Measurements from ENCODE around the gene ATP8A2.

Gene ATP8A2

DNA sequence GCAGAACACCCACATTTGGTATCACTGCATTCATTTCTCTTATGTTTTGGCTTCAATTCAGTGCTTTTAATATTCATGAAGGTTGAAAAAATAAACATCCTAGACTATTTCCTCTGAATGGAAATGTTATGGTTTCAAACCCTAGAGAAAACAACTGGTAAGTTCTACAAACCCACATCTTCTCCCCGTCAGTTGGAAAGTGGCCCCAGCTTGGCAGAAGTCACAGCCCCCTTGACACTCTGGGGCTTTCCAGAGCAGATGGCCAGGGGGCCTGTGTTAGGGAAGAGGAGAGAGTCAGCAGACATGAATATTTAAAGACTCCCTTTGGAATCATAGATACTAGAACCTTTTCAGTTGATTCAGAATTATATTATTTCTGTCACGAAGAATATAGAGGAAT, 556.2 kb downstream of the ATP8A2 start:
- TF ChIP-seq, protein P1, sequence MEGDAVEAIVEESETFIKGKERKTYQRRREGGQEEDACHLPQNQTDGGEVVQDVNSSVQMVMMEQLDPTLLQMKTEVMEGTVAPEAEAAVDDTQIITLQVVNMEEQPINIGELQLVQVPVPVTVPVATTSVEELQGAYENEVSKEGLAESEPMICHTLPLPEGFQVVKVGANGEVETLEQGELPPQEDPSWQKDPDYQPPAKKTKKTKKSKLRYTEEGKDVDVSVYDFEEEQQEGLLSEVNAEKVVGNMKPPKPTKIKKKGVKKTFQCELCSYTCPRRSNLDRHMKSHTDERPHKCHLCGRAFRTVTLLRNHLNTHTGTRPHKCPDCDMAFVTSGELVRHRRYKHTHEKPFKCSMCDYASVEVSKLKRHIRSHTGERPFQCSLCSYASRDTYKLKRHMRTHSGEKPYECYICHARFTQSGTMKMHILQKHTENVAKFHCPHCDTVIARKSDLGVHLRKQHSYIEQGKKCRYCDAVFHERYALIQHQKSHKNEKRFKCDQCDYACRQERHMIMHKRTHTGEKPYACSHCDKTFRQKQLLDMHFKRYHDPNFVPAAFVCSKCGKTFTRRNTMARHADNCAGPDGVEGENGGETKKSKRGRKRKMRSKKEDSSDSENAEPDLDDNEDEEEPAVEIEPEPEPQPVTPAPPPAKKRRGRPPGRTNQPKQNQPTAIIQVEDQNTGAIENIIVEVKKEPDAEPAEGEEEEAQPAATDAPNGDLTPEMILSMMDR (IDR thresholded peaks at IDR 0.05), result no peak

DNA sequence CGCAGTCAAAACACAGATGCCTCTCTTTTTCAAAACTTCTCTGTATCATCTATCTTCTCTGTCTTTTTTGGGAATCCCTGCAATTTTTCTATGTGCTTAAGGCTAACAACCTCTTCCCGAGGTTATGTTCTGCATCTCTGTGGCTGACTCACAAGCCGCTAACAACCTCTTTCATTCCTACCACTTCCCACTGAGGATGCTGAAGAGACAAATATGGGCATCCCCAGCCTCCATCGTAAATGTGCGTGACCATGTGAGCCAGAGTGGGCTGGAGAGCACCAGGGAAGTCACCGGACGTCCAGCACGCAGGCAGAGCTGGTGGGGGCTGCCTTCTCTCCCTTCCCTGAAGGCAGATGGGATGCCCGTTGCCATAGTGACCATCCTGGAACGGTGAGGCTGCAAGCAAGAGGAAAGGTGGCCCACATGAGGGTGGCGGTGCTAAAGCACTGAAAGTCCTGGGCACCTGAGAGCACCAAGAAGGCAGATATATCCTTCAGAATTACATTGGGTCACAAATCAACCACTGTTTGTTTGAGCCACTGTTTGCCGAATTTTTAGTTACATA, 557.2 kb downstream of the ATP8A2 start:
- no peaks in the 10 kb centered on the region for H3K36me3 ChIP-seq (ENCODE audit: control insufficient read depth, insufficient read depth, low read length)
- H3K9me3 ChIP-seq (ENCODE audit: control insufficient read depth, low read length), result no peaks in the 10 kb centered on the region
- no peaks in the 10 kb centered on the region for H3K27me3 ChIP-seq (ENCODE audit: control insufficient read depth, insufficient read depth, low read length)
- no peak overlapping the region for H3K27ac ChIP-seq
- H3K4me2 ChIP-seq (ENCODE audit: low read length), result no peak overlapping the region
- no peak overlapping the region for H2AFZ ChIP-seq
- TF ChIP-seq, protein P1 (IDR thresholded peaks at IDR 0.05), result no peak
- H3K4me1 ChIP-seq, result no peaks in the 10 kb centered on the region
- H3K9ac ChIP-seq, result no peak overlapping the region
- H3K4me3 ChIP-seq (ENCODE audit: low read depth, low read length), result no peak overlapping the region
- no peaks in the 10 kb centered on the region for H3K79me2 ChIP-seq

More for the DNA sequence above, 556.2 kb downstream of the ATP8A2 start:
- H3K27ac ChIP-seq, result no peak overlapping the region
- no peak overlapping the region for H3K4me3 ChIP-seq (ENCODE audit: low read depth, low read length)
- H3K4me2 ChIP-seq (ENCODE audit: low read length), result no peak overlapping the region
- no peaks in the 10 kb centered on the region for H3K4me1 ChIP-seq
- H3K9ac ChIP-seq, result no peak overlapping the region
- no peak overlapping the region for H2AFZ ChIP-seq
- no peaks in the 10 kb centered on the region for H3K27me3 ChIP-seq (ENCODE audit: control insufficient read depth, insufficient read depth, low read length)
- no peaks in the 10 kb centered on the region for H3K36me3 ChIP-seq (ENCODE audit: control insufficient read depth, insufficient read depth, low read length)
- no peaks in the 10 kb centered on the region for H3K79me2 ChIP-seq
- no peaks in the 10 kb centered on the region for H3K9me3 ChIP-seq (ENCODE audit: control insufficient read depth, low read length)

DNA sequence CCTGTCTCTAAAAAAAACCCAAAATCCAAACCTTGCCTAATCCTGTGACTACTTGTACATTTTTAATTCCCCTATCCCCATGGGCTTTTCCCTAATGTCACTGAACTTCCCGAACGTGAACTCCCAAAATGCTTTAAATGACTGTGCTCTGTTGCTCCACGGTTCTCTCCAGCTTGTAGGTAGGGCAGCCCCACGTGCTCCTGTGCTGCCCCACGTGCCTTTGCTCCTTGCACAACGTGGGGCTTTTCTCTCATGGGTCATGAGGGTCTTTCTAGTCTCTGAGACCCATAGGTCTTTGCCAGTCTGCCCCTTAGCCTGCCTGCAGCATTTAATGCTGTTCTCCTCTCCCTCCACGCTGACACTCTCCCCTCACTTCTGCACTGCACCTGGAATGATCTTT, 558.0 kb downstream of the ATP8A2 start:
- no peaks in the 10 kb centered on the region for H3K27me3 ChIP-seq (ENCODE audit: control insufficient read depth, insufficient read depth, low read length)
- H2AFZ ChIP-seq, result no peak overlapping the region
- no peaks in the 10 kb centered on the region for H3K36me3 ChIP-seq (ENCODE audit: control insufficient read depth, insufficient read depth, low read length)
- no peak overlapping the region for H3K9ac ChIP-seq
- no peak overlapping the region for H3K27ac ChIP-seq
- no peaks in the 10 kb centered on the region for H3K4me1 ChIP-seq
- H3K79me2 ChIP-seq, result no peaks in the 10 kb centered on the region
- H3K9me3 ChIP-seq (ENCODE audit: control insufficient read depth, low read length), result no peaks in the 10 kb centered on the region
- no peak overlapping the region for H3K4me3 ChIP-seq (ENCODE audit: low read depth, low read length)
- TF ChIP-seq, protein P1 (IDR thresholded peaks at IDR 0.05), result no peak
- H3K4me2 ChIP-seq (ENCODE audit: low read length), result no peak overlapping the region

DNA sequence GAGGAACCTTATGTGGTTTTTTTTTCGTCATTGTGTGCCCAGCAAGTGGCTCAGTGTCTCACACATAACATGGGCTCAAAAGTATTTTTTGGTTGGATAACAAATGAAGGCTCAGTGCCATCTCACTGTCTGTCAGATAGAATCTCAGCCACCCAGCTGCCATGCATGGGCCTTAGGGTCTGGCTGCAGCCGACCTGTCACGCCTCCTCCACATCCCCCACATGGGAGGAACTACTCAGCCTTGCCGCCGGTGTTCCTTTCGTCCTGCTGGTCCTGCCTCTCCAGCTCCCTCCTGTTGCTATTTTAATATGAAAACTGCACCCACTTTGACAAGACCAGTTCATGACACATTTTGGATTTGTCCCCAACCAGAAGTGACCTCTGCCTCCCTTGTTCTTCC, 558.9 kb downstream of the ATP8A2 start:
- Histone ChIP-seq H3K4me3 (ENCODE audit: low read depth, low read length) (no peak overlapping the region), H3K9ac (no peak overlapping the region), H3K27ac (no peak overlapping the region), H3K9me3 (ENCODE audit: control insufficient read depth, low read length) (no peaks in the 10 kb centered on the region), H3K4me1 (no peaks in the 10 kb centered on the region), H3K4me2 (ENCODE audit: low read length) (no peak overlapping the region), H3K79me2 (no peaks in the 10 kb centered on the region), H3K36me3 (ENCODE audit: control insufficient read depth, insufficient read depth, low read length) (no peaks in the 10 kb centered on the region), H2AFZ (no peak overlapping the region), H3K27me3 (ENCODE audit: control insufficient read depth, insufficient read depth, low read length) (no peaks in the 10 kb centered on the region)
- TF ChIP-seq, protein P1 (IDR thresholded peaks at IDR 0.05), result no peak

DNA sequence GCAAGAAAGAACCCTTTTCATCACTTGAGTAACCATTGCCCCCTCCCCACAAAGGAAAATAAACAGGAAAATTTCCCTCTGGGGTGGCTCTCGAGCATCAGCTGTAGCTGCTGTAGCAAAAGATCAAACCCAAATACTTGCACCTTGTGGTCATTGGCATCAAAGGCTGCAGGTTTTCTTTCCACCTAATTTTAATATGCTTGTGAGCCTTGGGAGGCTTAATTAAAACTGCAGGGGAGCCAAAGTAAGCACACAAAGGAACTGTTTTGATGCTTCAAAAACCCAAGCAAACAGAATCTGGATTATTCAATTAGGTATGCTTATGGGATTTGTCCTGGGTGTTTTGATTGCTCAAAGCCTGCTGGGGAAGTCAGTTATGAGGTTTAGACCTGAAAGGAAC, 560.6 kb downstream of the ATP8A2 start:
- Histone ChIP-seq H3K9me3 (ENCODE audit: control insufficient read depth, low read length) (no peaks in the 10 kb centered on the region), H3K27me3 (ENCODE audit: control insufficient read depth, insufficient read depth, low read length) (no peaks in the 10 kb centered on the region), H2AFZ (no peak overlapping the region), H3K79me2 (no peaks in the 10 kb centered on the region), H3K36me3 (ENCODE audit: control insufficient read depth, insufficient read depth, low read length) (no peaks in the 10 kb centered on the region), H3K27ac (no peak overlapping the region), H3K9ac (no peak overlapping the region), H3K4me1 (no peaks in the 10 kb centered on the region), H3K4me3 (ENCODE audit: low read depth, low read length) (no peak overlapping the region), H3K4me2 (ENCODE audit: low read length) (no peak overlapping the region)
- TF ChIP-seq, protein P1 (IDR thresholded peaks at IDR 0.05), result no peak

All from parathyroid adenoma (tissue), 2 donors.